ENCODE results near the gene SCLY.
A peak's percentile ranks its signal among the peaks of the same experiment; 100 is the strongest.

Gene SCLY, protein sequence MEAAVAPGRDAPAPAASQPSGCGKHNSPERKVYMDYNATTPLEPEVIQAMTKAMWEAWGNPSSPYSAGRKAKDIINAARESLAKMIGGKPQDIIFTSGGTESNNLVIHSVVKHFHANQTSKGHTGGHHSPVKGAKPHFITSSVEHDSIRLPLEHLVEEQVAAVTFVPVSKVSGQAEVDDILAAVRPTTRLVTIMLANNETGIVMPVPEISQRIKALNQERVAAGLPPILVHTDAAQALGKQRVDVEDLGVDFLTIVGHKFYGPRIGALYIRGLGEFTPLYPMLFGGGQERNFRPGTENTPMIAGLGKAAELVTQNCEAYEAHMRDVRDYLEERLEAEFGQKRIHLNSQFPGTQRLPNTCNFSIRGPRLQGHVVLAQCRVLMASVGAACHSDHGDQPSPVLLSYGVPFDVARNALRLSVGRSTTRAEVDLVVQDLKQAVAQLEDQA

DNA sequence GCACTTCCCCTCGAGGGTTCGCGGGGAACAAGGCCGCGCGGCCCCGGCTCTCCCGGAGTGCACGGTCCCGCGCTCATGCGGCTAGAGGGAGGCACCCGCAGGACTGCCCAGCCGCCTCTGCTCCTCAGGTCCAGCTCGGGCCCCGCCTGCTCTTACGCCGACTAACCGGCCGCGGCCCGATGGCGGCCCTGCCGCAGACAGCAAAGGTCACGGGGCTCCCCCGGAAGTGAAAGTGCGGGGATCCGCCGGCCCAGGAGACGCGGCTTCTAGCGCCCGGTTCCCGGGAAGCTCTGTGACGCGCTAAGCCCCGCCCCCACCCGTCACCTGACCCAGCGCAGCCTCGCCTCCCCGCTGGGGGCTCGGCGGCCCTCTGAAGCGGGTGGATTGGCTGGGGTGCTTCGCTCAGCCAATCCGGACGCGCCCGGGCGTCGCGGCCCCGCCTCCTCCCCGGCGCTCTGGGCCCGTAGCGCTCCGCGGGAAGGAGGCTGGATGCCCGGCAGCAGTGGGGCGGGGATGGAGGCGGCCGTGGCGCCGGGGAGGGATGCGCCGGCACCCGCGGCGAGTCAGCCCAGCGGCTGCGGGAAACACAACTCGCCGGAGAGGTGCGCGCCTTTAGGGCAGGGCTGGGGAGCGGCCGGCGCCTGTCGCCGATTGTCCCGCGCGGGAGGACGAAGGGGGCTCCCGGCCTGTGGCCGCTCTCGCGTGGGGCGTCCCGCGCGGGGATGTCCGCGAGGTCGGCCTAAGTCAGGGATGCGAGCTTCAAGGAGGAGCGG is at the start of gene SCLY:
TSS of gene SCLY (plus strand) at position 460 of the 773 bp plus-strand sequence. CDS start at position 514, 54 bp downstream.
- H3K27ac ChIP-seq, result peak within 1 kb of the TSS; percentile 92
- TF ChIP-seq, protein P1, sequence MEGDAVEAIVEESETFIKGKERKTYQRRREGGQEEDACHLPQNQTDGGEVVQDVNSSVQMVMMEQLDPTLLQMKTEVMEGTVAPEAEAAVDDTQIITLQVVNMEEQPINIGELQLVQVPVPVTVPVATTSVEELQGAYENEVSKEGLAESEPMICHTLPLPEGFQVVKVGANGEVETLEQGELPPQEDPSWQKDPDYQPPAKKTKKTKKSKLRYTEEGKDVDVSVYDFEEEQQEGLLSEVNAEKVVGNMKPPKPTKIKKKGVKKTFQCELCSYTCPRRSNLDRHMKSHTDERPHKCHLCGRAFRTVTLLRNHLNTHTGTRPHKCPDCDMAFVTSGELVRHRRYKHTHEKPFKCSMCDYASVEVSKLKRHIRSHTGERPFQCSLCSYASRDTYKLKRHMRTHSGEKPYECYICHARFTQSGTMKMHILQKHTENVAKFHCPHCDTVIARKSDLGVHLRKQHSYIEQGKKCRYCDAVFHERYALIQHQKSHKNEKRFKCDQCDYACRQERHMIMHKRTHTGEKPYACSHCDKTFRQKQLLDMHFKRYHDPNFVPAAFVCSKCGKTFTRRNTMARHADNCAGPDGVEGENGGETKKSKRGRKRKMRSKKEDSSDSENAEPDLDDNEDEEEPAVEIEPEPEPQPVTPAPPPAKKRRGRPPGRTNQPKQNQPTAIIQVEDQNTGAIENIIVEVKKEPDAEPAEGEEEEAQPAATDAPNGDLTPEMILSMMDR (conservative IDR thresholded peaks at IDR 0.05), result no peak

DNA sequence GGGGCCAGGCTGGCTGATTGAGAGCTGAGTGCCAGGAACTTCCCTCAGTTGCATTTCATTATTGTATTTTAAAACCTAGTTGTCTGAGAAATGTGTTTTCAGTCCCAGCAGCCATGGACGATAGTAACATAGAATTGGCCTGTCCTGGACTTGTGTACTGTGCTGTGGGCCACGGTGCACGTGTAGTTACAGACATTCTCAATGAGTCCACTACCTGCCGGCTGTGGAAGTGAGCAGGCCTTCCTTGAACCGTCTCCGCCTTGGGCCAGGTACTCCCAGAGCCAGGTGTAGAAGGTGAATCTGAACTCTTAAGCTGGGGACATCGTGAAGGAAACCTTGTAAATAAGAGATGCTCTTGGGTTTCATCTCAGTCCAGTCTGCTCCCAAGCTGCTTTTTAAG is 47.0 kb upstream of the SCLY start:
- no peak overlapping the region for H3K27ac ChIP-seq
- TF ChIP-seq, protein P1 (conservative IDR thresholded peaks at IDR 0.05), result no peak

DNA sequence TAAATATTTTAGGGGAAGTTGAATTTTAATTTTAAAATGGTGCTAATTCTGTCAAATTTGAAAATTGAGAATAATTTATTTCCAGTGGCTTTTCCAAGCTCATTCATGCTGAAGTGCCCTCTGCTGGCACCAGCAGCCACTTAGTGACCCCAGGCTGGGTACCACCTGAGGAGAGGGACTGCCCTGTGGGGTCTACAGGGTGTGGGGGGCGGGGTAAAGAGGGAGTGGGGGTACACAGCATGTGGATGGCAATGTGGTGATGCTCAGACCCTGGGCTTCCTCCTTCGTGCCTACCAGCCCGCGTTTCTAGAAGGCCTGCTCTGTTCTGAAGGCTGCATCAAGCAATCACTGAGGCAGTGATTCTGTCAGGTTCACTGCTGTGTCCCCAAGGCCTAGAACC is 45.1 kb upstream of the SCLY start:
- H3K27ac ChIP-seq, result no peak overlapping the region
- TF ChIP-seq, protein P1 (conservative IDR thresholded peaks at IDR 0.05), result peak; percentile 35

DNA sequence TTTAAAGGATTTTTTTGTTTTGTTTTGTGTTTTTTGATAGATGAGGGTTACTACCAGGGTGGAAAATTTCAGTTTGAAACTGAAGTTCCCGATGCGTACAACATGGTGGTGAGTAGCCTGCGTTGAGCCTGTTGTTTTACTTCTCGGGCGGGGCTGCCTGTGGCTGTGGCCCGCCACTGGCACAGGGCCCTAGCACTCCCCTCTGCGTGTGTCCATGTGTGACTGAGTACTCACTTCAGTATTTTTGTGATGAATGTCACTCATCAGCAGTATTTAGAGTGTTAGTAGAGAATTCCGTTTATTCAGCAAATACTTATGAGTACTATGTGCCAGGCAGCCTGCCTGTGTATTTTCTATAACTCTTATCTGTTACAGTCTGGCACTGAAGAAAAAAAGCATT is 44.3 kb upstream of the SCLY start:
- TF ChIP-seq, protein P1 (conservative IDR thresholded peaks at IDR 0.05), result no peak
- no peak overlapping the region for H3K27ac ChIP-seq

DNA sequence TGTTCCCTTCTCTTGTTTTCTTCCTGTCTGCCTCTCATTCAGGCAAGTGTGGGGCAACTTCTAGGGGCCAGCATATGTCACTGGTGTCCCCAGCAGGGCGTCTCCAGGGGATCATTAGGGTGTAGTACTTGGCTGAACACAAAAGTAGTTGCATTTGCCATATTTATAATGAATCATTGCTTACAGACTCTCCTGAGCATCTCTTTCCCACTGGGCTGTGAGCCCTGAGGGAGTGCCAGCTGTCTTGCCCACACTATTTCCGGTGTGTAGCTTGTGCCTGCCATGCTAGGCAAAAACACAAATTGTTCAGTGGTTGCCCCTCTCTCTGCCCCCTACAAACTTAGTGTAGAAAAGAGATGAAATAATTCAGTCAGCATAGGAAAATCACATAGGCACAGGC is 40.8 kb upstream of the SCLY start:
- H3K27ac ChIP-seq, result no peak overlapping the region

DNA sequence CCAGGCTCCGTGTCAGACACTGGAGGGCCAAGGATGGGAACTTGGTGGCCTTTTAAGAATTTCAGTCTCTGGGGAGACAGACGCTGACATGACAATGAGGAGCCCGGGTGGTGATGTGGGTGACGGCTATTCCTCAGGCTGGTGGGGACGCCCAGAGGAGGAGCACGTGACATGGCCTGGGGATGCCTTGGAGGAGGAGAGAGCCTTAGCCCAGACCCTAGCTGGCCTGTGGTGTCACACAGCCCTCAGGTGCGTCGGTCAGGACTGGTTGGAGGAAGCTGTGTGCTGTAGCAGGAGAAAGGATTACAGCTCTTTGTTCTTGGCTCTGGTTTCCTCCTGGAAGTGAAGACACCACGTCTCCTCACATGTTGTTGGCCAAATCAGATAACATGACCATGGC is 40.0 kb upstream of the SCLY start:
- no peak overlapping the region for H3K27ac ChIP-seq
- TF ChIP-seq, protein P1 (conservative IDR thresholded peaks at IDR 0.05), result no peak

More for the DNA sequence above, 40.8 kb upstream of the SCLY start:
- TF ChIP-seq, protein P1 (conservative IDR thresholded peaks at IDR 0.05), result no peak

DNA sequence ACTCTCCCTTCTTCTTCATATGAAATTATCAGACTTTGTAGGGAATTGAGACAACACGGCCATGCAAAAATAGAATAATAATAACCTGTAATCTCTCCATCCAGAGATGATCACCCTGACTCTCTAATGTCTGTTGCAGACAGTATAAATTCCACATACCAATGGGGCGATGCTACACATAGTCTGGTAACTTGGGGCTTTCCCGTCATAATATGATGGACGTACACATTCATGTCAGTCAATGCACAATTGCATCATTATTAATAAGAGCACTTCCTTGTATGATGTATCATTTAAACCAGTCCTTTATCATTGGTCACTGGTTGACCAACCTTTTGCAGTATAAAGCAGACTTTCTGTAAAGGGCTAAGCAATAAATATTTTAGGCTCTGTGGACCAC is 39.5 kb upstream of the SCLY start:
- TF ChIP-seq, protein P1 (conservative IDR thresholded peaks at IDR 0.05), result no peak
- no peak overlapping the region for H3K27ac ChIP-seq
